ENCODE measurements around the gene CORO2A. TPM values are rescaled to one million over a fixed set of nuclear protein-coding genes. Genes with fewer than 3 reads are reported as not detected.

The CORO2A gene
- total RNA-seq, result 0.54 and 1.1 TPM in 2 replicates

GRCh38 chr9:98192503-98193335 lies at the start of gene CORO2A:
CORO2A (minus strand) TSS chr9:98192637; CDS start chr9:98157660, 34,977 bp downstream.

GRCh38 chr9:98118640-98119601 lies 73.5 kb downstream of the CORO2A start, which contains the start of gene TRIM14:
TRIM14 (minus strand) TSS chr9:98119222; CDS start chr9:98119188, 34 bp downstream.

Other genes starting within 250 kb of the CORO2A start
- gene ANP32B, start 209.3 kb downstream of the CORO2A start, total RNA-seq, result 9.9 and 10.0 TPM in 2 replicates
- gene NANS, start 135.9 kb downstream of the CORO2A start, total RNA-seq, result 73.2 and 96.4 TPM in 2 replicates
- gene TRIM14, start 73.4 kb downstream of the CORO2A start, total RNA-seq, result 1.8 and 2.6 TPM in 2 replicates
- 5.3 and 5.8 TPM in 2 replicates for gene TBC1D2, start 63.0 kb upstream of the CORO2A start, total RNA-seq

Data from cardiac atrium fibroblast (primary cell).